ENCODE data around the gene PACSIN2. TPM values are rescaled to one million over a fixed set of nuclear protein-coding genes. Genes with fewer than 3 reads are reported as not detected.

PACSIN2 gene
- total RNA-seq, 1 donor from 2014 or later: 95.5 TPM

GRCh38 chr22:42891696-42892095 is 123.3 kb downstream of the PACSIN2 start:
- Histone ChIP-seq H3K4me3 (no peak overlapping the region), H3K9me3 (no peaks in the 10 kb centered on the region), H3K27ac (no peak overlapping the region), H3K4me1 (peaks cover 5 to 19% of the 10 kb centered on the region in 2 donors), H3K36me3 (peaks cover 53 to 63% of the 10 kb centered on the region in 2 donors), H3K27me3 (no peaks in the 10 kb centered on the region)
- intact Hi-C loops (cut with DNase I): no loop called here
- no peak for DNase-seq (ENCODE audit: low spot score in 2 of 2)
- no peak for TF ChIP-seq CTCF (IDR thresholded peaks at IDR 0.05)

DNA sequence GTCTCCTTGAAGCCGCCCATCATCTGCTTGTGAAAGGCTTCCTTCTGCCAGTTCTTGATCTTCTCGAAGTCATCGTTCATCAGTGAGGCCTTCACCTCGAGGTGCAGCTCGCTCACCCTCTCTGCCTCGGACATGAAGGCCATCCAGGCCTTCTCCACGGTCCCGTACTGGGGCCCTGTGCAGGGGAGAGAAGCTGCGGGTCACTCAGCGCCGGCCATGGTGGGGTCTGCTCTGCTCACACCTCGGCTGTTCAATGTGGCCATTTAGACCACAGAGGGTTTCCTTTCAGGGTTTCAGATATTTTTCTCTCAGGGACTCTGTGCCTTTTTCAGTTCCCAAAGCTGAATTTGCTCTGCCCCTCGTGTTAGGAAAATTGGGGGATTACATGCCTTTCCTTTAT is 123.9 kb downstream of the PACSIN2 start:
- peaks cover 5 to 17% of the 10 kb centered on the region in 2 donors for H3K4me1 ChIP-seq
- no peak for TF ChIP-seq CTCF (IDR thresholded peaks at IDR 0.05)
- no peak for DNase-seq (ENCODE audit: low spot score in 2 of 2)
- H3K36me3 ChIP-seq: peaks cover 58 to 70% of the 10 kb centered on the region in 2 donors
- no peak overlapping the region for H3K27ac ChIP-seq
- H3K4me3 ChIP-seq: no peak overlapping the region
- H3K27me3 ChIP-seq: no peaks in the 10 kb centered on the region
- H3K9me3 ChIP-seq: no peaks in the 10 kb centered on the region
- intact Hi-C loops (cut with DNase I): no loop called here

DNA sequence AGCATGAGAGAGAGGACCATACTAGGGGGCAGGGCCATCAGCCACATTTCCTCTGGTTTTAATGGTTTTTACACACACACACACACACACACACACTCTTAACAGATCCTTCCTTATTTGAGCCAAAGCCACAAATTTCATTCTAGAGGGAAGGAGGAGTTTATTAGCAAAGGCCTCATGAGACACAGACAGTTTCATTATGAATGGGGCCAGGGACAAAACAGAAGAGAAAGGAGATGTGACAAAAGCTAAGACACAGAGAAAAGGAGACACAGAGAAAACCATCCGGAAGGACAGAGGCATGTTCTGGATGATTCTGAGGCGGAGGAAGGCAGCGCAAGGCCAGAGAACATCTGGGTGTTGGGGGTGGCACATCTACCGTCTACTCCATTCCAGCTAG is 125.6 kb downstream of the PACSIN2 start:
- H3K27me3 ChIP-seq: no peaks in the 10 kb centered on the region
- no peaks in the 10 kb centered on the region for H3K9me3 ChIP-seq
- intact Hi-C loops (cut with DNase I): no loop called here
- H3K4me3 ChIP-seq: no peak overlapping the region
- peaks cover 3 to 7% of the 10 kb centered on the region in 2 donors for H3K4me1 ChIP-seq
- TF ChIP-seq CTCF (IDR thresholded peaks at IDR 0.05): no peak
- peaks cover 63 to 86% of the 10 kb centered on the region in 2 donors for H3K36me3 ChIP-seq
- DNase-seq (ENCODE audit: low spot score in 2 of 2): no peak
- H3K27ac ChIP-seq: no peak overlapping the region

GRCh38 chr22:42887523-42888507 is 127.1 kb downstream of the PACSIN2 start:
- Histone ChIP-seq H3K4me1 (peaks cover 2% of the 10 kb centered on the region in 2 donors), H3K27me3 (no peaks in the 10 kb centered on the region), H3K9me3 (no peaks in the 10 kb centered on the region), H3K4me3 (no peak overlapping the region), H3K27ac (no peak overlapping the region), H3K36me3 (peaks cover 69 to 92% of the 10 kb centered on the region in 2 donors)
- DNase-seq (ENCODE audit: low spot score in 2 of 2): no peak
- intact Hi-C loops (cut with DNase I): no loop called here
- TF ChIP-seq CTCF (IDR thresholded peaks at IDR 0.05): no peak

- Histone ChIP-seq H3K4me3 (no peak overlapping the region), H3K4me1 (peaks cover 0 to 2% of the 10 kb centered on the region in 2 donors), H3K27ac (no peak overlapping the region), H3K9me3 (no peaks in the 10 kb centered on the region), H3K27me3 (no peaks in the 10 kb centered on the region), H3K36me3 (peaks cover 73 to 95% of the 10 kb centered on the region in 2 donors)
- intact Hi-C loops (cut with DNase I): no loop called here
- no peak for DNase-seq (ENCODE audit: low spot score in 2 of 2)
- TF ChIP-seq CTCF (IDR thresholded peaks at IDR 0.05): no peak
These were observed 127.8 kb downstream of the PACSIN2 start for GRCh38 chr22:42887120-42887519.

Data from ascending aorta (tissue), 2 donors.